ENCODE measurements around the gene ARL15. TPM values are rescaled to one million over a fixed set of nuclear protein-coding genes. Genes with fewer than 3 reads are reported as not detected.

Gene ARL15
- polyA plus RNA-seq, 1 of the 3 experiments (the other 2 are of a cell fraction): 6.4 TPM

- no peak for TF ChIP-seq USF2 (IDR thresholded peaks at IDR 0.05; ENCODE audit: borderline replicate concordance, low read depth, low read length)
- no peak for TF ChIP-seq JUND (IDR thresholded peaks at IDR 0.05)
- TF ChIP-seq CHD2 (IDR thresholded peaks at IDR 0.05; ENCODE audit: low read length, partially characterized antibody): no peak
These were observed 58.4 kb downstream of the ARL15 start (continued) for GRCh38 chr5:54251981-54252380.

DNA sequence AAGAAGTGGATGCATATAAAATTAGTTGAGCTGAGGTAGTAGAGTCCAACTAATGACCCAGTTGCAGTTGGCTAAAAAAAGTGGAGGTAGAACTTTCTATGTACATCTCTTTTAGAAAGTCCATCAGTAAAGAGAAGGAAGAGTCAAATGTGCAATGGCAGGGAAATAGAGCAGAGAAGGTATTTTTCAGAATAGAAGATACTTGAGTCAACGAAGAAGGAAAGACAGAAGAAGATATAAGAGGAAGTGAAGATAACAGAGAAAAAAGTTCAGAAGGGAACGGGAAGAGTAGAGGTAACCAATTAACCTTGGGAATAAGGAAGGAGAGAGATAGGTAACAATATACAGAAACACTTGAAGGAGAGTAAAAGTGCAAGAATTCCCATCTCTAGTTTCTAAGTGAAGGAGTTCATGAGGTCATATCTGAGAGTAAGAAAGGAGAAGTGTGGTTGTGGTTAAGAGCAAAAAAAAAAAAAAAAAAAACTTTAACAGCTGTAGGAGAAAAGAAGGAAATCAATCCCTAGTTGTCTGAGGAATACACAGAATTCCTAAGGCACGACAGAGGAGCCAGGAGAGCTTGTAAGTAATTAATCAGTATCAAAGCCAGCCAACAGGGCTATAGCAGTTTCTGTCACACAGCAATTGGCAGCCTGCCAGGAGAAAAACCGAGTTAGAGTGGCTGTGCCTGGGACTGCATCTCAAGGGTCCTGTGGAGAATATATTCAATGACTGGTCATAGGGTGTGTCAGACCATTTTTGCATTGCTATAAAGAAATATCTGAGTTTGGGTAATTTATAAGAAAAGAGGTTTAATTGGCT lies 61.0 kb downstream of the ARL15 start:
- ChIA-PET POLR2A (no interaction called here), CTCF (interaction anchor here (2.4 to 2.7 kb wide), 2 partner anchors 15 to 170 kb away, joined by 8 to 10 read pairs; no protein-coding TSS in a partner anchor)
- H3K27me3 ChIP-seq (ENCODE audit: insufficient read depth): no peaks in the 10 kb centered on the region
- H3K9me2 ChIP-seq: no peaks in the 10 kb centered on the region
- H3K9me3 ChIP-seq: peaks cover 5% of the 10 kb centered on the region; the same call in 1 of the 2 replicates
- no peak overlapping the region for H2AFZ ChIP-seq (ENCODE audit: low read depth)
- DNase-seq: peak; percentile 8
- H3K27ac ChIP-seq (ENCODE audit: low read depth in 2 of 2, low read length in 1 of 2): no peak overlapping the region
- H3K4me1 ChIP-seq (ENCODE audit: control insufficient read depth in 1 of 2, insufficient read depth in 2 of 2, low read depth in 1 of 2, low read length in 1 of 2): peaks cover 0 to 2% of the 10 kb centered on the region in 2 experiments; a peak in 1 of 4 replicates
- no peak overlapping the region for H3K4me2 ChIP-seq
- H3K36me3 ChIP-seq (replicated peaks in 1 of 2; ENCODE audit: control insufficient read depth in 1 of 2, insufficient read depth in 2 of 2, low read length in 1 of 2): peaks cover 0 to 3% of the 10 kb centered on the region in 2 experiments
- H4K20me1 ChIP-seq (ENCODE audit: insufficient read depth): no peaks in the 10 kb centered on the region
- H3F3A ChIP-seq (replicated peaks; ENCODE audit: insufficient read depth): no peaks in the 10 kb centered on the region
- no peak overlapping the region for H3K4me3 ChIP-seq (ENCODE audit: low read depth in 2 of 2, low read length in 1 of 2)
- WGBS (ENCODE audit: low lambda C conversion rate): 52% methylated on average over 4 of the region's 4 CpGs
- no peaks in the 10 kb centered on the region; the same call in 1 of the 2 replicates for H3K79me2 ChIP-seq (ENCODE audit: insufficient read depth)
- H3K9ac ChIP-seq: no peak overlapping the region
- no peak for TF ChIP-seq RCOR1 (IDR thresholded peaks at IDR 0.05; ENCODE audit: low read length)
- no peak for TF ChIP-seq RFX5 (IDR thresholded peaks at IDR 0.05; ENCODE audit: low read length)
- TF ChIP-seq FOXM1 (IDR thresholded peaks at IDR 0.05; ENCODE audit: low read depth): no peak
- no peak for TF ChIP-seq GATA2 (CRISPR knock-in tag; IDR thresholded peaks at IDR 0.05)
- no peak for TF ChIP-seq USF2 (IDR thresholded peaks at IDR 0.05; ENCODE audit: borderline replicate concordance, low read depth, low read length)
- no peak for TF ChIP-seq RXRA (IDR thresholded peaks at IDR 0.05; ENCODE audit: borderline replicate concordance, low read depth)
- no peak for TF ChIP-seq EP300 (IDR thresholded peaks at IDR 0.05; ENCODE audit: borderline replicate concordance in 1 of 2, low read depth in 1 of 2, low read length in 1 of 2)
- no peak for TF ChIP-seq ELF1 (IDR thresholded peaks at IDR 0.05)
- TF ChIP-seq, protein P1, sequence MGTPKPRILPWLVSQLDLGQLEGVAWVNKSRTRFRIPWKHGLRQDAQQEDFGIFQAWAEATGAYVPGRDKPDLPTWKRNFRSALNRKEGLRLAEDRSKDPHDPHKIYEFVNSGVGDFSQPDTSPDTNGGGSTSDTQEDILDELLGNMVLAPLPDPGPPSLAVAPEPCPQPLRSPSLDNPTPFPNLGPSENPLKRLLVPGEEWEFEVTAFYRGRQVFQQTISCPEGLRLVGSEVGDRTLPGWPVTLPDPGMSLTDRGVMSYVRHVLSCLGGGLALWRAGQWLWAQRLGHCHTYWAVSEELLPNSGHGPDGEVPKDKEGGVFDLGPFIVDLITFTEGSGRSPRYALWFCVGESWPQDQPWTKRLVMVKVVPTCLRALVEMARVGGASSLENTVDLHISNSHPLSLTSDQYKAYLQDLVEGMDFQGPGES (IDR thresholded peaks at IDR 0.05; ENCODE audit: low read depth, low read length): no peak
- TF ChIP-seq TAF1 (IDR thresholded peaks at IDR 0.05; ENCODE audit: borderline replicate concordance, low read depth, low read length): no peak
- TF ChIP-seq, protein P2, sequence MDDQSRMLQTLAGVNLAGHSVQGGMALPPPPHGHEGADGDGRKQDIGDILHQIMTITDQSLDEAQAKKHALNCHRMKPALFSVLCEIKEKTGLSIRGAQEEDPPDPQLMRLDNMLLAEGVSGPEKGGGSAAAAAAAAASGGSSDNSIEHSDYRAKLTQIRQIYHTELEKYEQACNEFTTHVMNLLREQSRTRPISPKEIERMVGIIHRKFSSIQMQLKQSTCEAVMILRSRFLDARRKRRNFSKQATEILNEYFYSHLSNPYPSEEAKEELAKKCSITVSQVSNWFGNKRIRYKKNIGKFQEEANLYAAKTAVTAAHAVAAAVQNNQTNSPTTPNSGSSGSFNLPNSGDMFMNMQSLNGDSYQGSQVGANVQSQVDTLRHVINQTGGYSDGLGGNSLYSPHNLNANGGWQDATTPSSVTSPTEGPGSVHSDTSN (IDR thresholded peaks at IDR 0.05): peak; percentile 60
- TF ChIP-seq CHD2 (IDR thresholded peaks at IDR 0.05; ENCODE audit: low read length, partially characterized antibody): no peak
- TF ChIP-seq JUND (IDR thresholded peaks at IDR 0.05): 0 out of 2 replicates have a peak, but pooled peaks have one; percentile 12
- no peak for TF ChIP-seq REST (IDR thresholded peaks at IDR 0.05; ENCODE audit: low read depth, low read length)
- TF ChIP-seq NRF1 (IDR thresholded peaks at IDR 0.05; ENCODE audit: low read depth, low read length): no peak
- no peak for TF ChIP-seq MEF2A (IDR thresholded peaks at IDR 0.05; ENCODE audit: borderline replicate concordance, low read depth)
- TF ChIP-seq TCF12 (IDR thresholded peaks at IDR 0.05): 0 out of 2 replicates have a peak, but pooled peaks have one; percentile 19
- TF ChIP-seq YY1 (IDR thresholded peaks at IDR 0.05; ENCODE audit: low read depth): no peak
- TF ChIP-seq ZBTB33 (IDR thresholded peaks at IDR 0.05; ENCODE audit: borderline replicate concordance, low read depth): no peak
- TF ChIP-seq SMC3 (IDR thresholded peaks at IDR 0.05; ENCODE audit: low read depth, low read length): no peak

Measured in SK-N-SH (cell line).